IPS-15b (cell line): ENCODE data around the gene BRMS1L.
A peak's percentile ranks its signal among the peaks of the same experiment; 100 is the strongest.
"Not testable (repeated sequence)": the region's sequence is repeated elsewhere in the genome, so short reads cannot be mapped to it uniquely, and the experiment has no call there.

Experiments used
- H3K27me3 ChIP-seq: one replicate; pipeline ENCODE4 v1.6.1; 2013; ENCODE audit warnings: low read length; ENCODE audit not compliant: control insufficient read depth, insufficient read depth
- H3K36me3 ChIP-seq: one replicate; pipeline ENCODE4 v1.6.1; 2013; ENCODE audit warnings: low read length; ENCODE audit not compliant: control insufficient read depth, insufficient read depth
- H3K4me1 ChIP-seq: one replicate; pipeline ENCODE4 v1.6.1; 2013; ENCODE audit warnings: mild to moderate bottlenecking, low read length; ENCODE audit not compliant: control insufficient read depth, insufficient read depth
- H3K4me3 ChIP-seq: one replicate; pipeline ENCODE4 v1.5.1; 2013; ENCODE audit warnings: low read depth, low read length
- H3K9ac ChIP-seq: one replicate; pipeline ENCODE4 v1.6.1; 2013; ENCODE audit warnings: low read depth, mild to moderate bottlenecking, low read length
- H3K9me3 ChIP-seq: one replicate; pipeline ENCODE4 v1.6.1; 2013; ENCODE audit warnings: mild to moderate bottlenecking, low read length; ENCODE audit not compliant: control insufficient read depth, insufficient read depth

BRMS1L gene

DNA sequence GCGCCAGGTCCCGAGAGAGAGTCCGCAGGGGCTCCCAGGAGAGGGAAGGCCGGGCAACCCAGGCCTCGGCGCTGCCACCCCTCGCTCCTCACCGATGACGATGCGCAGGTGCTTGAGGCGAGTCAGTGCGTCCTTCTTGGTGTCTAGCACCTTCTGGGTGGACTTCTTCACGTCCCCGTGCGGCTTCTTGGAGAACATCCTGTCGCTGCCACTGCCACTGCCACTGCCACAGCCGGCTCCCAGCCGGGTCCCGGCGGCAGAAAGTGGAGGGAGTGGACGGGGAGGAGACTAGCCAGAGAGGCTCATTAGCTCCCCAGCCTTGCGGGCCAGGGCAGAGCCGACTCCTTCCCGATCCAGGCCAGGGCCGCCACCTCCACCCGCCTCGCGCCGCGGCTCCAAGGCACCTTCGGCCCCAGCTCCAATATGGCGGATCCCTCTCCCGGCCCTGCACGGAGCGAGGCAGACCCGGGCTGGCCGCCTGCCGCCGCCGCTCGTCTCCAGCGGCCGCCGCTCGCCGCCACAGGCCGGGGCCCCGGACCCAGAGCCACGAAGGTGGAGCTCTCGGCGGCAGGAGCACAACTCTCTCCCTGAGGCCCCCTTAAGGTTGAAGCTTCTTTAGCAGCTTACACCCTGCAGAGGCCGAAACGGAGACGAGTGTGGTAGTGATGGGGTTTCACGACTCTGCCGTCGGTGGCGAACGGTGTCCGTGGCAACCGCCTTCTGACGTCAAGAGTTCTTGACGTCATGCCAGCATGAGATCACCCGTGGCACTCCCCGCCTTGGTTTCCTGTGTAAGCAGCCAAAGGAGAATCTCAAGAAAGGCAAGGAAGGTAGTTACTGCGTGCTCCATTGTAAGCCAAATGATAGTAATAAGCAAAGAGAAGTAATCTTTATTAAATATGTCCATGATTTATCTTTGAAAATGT is 17.2 kb upstream of the BRMS1L start, which contains the start of gene RALGAPA1:
Gene RALGAPA1 (minus strand): TSS at position 658 of the 926 bp plus-strand sequence. CDS start 460 bp downstream, at position 198.
- Histone ChIP-seq H3K9ac (peak within 1 kb of the TSS; percentile 32), H3K4me3 (peak within 1 kb of the TSS; percentile 77)
- not testable (repeated sequence) for H3K4me1 ChIP-seq, H3K27me3 ChIP-seq, H3K36me3 ChIP-seq, H3K9me3 ChIP-seq

DNA sequence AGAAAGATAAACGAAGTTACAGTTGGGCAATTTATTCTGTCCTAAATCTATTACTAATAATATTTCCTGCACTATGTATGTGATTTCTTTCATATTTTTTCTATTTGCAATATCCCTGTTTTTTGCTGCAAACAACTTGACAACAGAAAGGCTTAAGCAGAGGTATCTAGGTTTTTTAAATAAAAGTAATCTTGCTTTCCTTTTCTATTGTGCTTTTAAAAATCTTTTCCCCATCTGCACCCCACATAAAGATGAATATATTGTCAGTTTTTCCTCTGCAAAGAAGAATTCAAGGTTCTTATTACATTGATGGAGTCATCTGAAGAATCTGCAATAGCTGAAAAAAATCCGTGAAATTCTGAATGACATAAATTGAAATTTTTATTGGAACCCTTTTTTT is 16.5 kb upstream of the BRMS1L start:
- H3K27me3 ChIP-seq: no peaks in the 10 kb centered on the region
- peak overlapping the region; percentile 77 for H3K4me3 ChIP-seq
- no peaks in the 10 kb centered on the region for H3K9me3 ChIP-seq
- no peak overlapping the region for H3K9ac ChIP-seq
- peaks cover 6% of the 10 kb centered on the region for H3K4me1 ChIP-seq
- H3K36me3 ChIP-seq: no peaks in the 10 kb centered on the region

DNA sequence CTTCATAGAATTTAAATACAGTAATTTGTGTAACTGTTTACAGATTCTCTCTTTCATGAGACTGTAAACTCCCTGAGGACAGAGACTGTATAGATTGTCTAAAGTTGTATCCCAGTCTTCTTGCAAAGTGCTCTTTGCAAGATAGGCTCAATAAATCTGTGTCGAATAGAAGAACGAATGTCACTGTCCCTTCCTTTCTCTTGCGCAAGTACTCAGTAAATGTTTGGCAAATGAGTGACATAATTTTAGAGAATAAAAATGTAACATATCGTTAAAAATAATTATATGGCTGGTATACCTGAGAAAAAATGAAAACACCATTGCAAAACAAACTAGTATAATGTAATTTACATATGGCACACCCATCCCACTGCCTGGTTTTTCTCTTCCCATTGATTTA is 15.2 kb upstream of the BRMS1L start:
- H3K36me3 ChIP-seq: no peaks in the 10 kb centered on the region
- no peaks in the 10 kb centered on the region for H3K9me3 ChIP-seq
- peaks cover 6% of the 10 kb centered on the region for H3K4me1 ChIP-seq
- no peak overlapping the region for H3K4me3 ChIP-seq
- no peak overlapping the region for H3K9ac ChIP-seq
- no peaks in the 10 kb centered on the region for H3K27me3 ChIP-seq

DNA sequence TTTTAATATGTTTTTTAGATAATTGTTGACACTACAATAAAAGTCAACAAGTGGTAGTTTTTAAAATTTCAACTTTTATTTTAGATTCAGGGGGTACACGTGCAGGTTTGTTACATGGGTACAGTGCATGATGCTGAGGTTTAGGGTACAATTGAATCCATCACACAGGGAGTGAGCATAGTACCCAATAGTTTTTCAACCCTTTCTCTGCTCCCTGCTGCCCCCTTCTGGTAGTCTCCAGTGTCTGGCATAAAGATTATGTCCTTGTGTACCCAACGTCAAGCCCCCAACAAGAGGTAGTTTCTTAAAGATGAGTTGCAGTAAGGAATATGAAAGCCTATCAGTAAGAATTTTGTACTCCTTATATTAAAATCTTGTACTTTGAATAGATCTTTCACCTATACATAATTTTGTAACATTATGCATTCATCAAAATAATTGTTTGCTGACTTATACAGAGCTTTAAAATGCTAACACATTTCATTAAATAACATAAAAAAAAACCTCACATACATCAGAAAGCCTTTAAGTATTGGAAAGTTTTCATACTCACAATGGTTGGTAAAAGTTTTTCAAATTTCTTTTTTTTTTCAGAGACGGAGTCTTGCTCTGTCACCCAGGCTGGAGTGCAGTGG is 11.7 kb upstream of the BRMS1L start:
- H3K4me3 ChIP-seq: no peak overlapping the region

GRCh38 chr14:35818346-35819115 is 7.6 kb upstream of the BRMS1L start:
- no peak overlapping the region for H3K4me3 ChIP-seq
- H3K4me1 ChIP-seq: no peaks in the 10 kb centered on the region
- no peaks in the 10 kb centered on the region for H3K36me3 ChIP-seq
- no peaks in the 10 kb centered on the region for H3K9me3 ChIP-seq
- H3K9ac ChIP-seq: no peak overlapping the region
- no peaks in the 10 kb centered on the region for H3K27me3 ChIP-seq

More for the DNA sequence above, 11.7 kb upstream of the BRMS1L start:
- H3K9me3 ChIP-seq: no peaks in the 10 kb centered on the region
- no peak overlapping the region for H3K9ac ChIP-seq
- H3K27me3 ChIP-seq: no peaks in the 10 kb centered on the region
- H3K4me1 ChIP-seq: no peaks in the 10 kb centered on the region
- H3K36me3 ChIP-seq: no peaks in the 10 kb centered on the region

DNA sequence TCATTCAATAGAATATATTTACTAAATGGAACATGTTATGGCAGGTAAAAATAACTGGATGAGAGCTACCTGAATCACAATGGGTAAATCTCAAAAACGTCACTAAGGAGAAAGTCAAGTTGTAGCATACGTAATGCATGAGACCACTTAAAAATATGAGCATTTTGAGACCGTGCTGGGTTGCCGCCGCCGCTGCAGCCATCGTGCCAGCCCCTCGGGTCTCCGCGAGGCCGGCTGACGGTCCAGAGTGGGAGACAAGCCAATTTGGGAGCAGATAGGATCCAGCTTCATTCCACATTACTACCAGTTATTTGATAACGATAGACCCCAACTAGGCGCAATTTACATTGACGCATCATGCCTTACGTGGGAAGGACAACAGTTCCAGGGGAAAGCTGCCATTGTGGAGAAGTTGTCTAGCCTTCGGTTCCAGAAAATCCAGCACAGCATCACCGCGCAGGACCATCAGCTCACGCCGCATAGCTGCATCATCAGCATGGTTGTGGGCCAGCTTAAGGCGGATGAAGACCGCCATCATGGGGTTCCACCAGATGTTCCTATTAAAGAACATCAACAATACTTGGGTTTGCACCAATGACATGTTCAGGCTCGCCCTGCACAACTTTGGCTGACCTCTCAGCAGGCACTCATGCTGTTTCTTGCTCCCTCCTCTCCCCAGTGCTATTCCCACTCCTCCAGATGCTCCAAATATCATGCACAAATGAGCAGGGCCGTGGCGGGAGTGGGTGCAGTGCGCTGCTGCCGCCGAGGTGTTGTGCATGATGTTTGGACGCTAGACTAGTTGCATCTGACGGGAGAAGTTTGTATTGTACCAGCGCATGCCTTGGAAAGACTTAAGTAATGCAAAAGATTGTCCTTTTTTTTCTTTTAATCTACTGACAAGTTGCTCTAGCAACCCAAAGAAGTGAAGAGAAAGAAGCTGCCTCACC is 6.3 kb upstream of the BRMS1L start:
- Histone ChIP-seq H3K27me3 (no peaks in the 10 kb centered on the region), H3K9ac (no peak overlapping the region), H3K9me3 (no peaks in the 10 kb centered on the region), H3K4me3 (no peak overlapping the region), H3K4me1 (no peaks in the 10 kb centered on the region), H3K36me3 (no peaks in the 10 kb centered on the region)

GRCh38 chr14:35821564-35822411 is 4.3 kb upstream of the BRMS1L start:
- no peak overlapping the region for H3K9ac ChIP-seq
- H3K36me3 ChIP-seq: no peaks in the 10 kb centered on the region
- H3K4me3 ChIP-seq: no peak overlapping the region
- H3K27me3 ChIP-seq: no peaks in the 10 kb centered on the region
- H3K9me3 ChIP-seq: no peaks in the 10 kb centered on the region
- H3K4me1 ChIP-seq: no peaks in the 10 kb centered on the region

DNA sequence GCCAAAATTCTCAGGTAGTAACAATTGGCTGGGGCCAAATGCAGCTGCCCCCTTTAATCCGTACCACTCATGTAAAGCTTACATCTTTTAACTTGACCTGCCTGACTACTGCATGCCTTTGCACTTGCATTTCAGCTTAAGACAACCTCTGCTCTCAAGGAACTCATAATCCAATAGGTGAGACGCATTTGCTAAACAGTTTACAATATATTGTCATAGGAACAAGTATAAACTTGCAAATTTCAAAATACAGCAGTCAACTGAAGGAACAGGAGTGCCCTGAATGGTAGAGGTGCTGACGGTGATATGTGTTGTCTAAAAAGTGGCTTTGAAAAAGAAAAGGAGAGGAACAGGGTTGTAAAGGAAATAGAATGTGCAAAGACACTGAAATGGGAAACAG is 3.6 kb upstream of the BRMS1L start:
- Histone ChIP-seq H3K27me3 (no peaks in the 10 kb centered on the region), H3K36me3 (no peaks in the 10 kb centered on the region), H3K4me3 (no peak overlapping the region), H3K9me3 (no peaks in the 10 kb centered on the region), H3K4me1 (no peaks in the 10 kb centered on the region), H3K9ac (no peak overlapping the region)

- H3K36me3 ChIP-seq, H3K27me3 ChIP-seq, H3K9ac ChIP-seq, H3K4me1 ChIP-seq, H3K9me3 ChIP-seq, H3K4me3 ChIP-seq: not testable (repeated sequence)
These were observed 1.5 kb upstream of the BRMS1L start for GRCh38 chr14:35824446-35825165.

DNA sequence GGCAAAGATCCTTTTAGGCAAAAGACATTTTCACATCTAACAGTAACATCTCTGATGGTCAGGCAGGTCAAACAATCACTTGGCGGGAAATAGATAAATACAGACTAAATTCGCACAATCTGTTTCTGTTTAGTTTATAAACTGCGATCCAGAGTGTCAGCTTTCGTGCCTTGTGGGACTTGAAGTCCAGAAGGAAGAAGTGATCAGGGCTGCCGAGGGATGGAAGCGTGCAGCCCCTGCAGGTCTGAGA is 245 bp upstream of the BRMS1L start:
- H3K9me3 ChIP-seq: no peaks in the 10 kb centered on the region
- peak overlapping the region; percentile 100 for H3K4me3 ChIP-seq
- H3K9ac ChIP-seq: peak overlapping the region; percentile 2
- H3K4me1 ChIP-seq: no peaks in the 10 kb centered on the region
- H3K36me3 ChIP-seq: no peaks in the 10 kb centered on the region
- H3K27me3 ChIP-seq: no peaks in the 10 kb centered on the region
